ENCODE data around the gene CENPQ.

DNA sequence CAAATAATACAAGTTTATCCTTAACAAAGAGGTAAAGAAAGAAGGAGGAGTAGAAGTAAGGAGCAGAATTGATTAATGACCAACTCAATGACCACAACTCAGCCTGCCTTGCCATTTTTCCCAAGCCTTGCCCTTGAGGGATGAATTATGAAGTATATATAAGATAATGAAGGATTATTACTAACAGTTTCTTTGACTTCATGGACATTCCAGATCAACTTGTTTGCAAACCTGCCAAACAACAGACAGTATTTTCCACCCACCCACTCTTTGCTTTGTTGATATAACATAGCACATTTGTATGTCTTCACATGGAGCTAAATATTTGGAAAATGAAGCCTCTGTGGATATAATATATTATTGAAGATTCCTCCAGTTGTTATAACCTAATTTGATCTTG is 77.4 kb downstream of the CENPQ start:
- no peak for TF ChIP-seq EZH2 (IDR thresholded peaks at IDR 0.05)
- TF ChIP-seq POLR2AphosphoS5 (IDR thresholded peaks at IDR 0.05; ENCODE audit: low read depth, low read length): no peak
- TF ChIP-seq, protein P1, sequence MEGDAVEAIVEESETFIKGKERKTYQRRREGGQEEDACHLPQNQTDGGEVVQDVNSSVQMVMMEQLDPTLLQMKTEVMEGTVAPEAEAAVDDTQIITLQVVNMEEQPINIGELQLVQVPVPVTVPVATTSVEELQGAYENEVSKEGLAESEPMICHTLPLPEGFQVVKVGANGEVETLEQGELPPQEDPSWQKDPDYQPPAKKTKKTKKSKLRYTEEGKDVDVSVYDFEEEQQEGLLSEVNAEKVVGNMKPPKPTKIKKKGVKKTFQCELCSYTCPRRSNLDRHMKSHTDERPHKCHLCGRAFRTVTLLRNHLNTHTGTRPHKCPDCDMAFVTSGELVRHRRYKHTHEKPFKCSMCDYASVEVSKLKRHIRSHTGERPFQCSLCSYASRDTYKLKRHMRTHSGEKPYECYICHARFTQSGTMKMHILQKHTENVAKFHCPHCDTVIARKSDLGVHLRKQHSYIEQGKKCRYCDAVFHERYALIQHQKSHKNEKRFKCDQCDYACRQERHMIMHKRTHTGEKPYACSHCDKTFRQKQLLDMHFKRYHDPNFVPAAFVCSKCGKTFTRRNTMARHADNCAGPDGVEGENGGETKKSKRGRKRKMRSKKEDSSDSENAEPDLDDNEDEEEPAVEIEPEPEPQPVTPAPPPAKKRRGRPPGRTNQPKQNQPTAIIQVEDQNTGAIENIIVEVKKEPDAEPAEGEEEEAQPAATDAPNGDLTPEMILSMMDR (IDR thresholded peaks at IDR 0.05 in 2 of 3, conservative IDR thresholded peaks at IDR 0.05 in 1 of 3; ENCODE audit: borderline replicate concordance in 1 of 3, insufficient read depth in 1 of 3, low read depth in 2 of 3, low read length in 2 of 3): no peak
- no peak for TF ChIP-seq SIN3A (IDR thresholded peaks at IDR 0.05; ENCODE audit: low read depth)
- TF ChIP-seq, protein P2, sequence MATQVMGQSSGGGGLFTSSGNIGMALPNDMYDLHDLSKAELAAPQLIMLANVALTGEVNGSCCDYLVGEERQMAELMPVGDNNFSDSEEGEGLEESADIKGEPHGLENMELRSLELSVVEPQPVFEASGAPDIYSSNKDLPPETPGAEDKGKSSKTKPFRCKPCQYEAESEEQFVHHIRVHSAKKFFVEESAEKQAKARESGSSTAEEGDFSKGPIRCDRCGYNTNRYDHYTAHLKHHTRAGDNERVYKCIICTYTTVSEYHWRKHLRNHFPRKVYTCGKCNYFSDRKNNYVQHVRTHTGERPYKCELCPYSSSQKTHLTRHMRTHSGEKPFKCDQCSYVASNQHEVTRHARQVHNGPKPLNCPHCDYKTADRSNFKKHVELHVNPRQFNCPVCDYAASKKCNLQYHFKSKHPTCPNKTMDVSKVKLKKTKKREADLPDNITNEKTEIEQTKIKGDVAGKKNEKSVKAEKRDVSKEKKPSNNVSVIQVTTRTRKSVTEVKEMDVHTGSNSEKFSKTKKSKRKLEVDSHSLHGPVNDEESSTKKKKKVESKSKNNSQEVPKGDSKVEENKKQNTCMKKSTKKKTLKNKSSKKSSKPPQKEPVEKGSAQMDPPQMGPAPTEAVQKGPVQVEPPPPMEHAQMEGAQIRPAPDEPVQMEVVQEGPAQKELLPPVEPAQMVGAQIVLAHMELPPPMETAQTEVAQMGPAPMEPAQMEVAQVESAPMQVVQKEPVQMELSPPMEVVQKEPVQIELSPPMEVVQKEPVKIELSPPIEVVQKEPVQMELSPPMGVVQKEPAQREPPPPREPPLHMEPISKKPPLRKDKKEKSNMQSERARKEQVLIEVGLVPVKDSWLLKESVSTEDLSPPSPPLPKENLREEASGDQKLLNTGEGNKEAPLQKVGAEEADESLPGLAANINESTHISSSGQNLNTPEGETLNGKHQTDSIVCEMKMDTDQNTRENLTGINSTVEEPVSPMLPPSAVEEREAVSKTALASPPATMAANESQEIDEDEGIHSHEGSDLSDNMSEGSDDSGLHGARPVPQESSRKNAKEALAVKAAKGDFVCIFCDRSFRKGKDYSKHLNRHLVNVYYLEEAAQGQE (IDR thresholded peaks at IDR 0.05; ENCODE audit: low read depth): no peak
